ENCODE results near the gene CNTNAP2.

DNA sequence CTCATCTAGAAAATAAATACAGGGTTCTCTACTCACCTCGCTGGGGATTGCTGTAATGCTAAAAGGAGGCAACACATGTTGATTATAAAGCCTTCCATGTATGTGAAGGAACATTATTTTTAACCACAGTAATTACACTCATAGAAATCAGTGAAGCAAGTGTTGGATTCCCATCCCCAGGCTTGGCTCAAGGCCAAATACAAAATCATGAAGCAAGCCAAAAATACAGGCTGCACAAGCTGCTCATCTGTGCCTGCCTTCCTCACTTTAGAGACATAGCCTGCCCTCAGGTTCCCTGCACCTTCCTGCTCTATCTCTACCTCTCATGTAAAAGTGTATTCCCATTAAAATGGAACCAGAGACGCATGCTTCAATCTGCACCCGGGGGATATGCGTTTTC, 1396.8 kb downstream of the CNTNAP2 start:
- no peak for TF ChIP-seq YY1 (IDR thresholded peaks at IDR 0.05; ENCODE audit: insufficient read depth, insufficient read length)
- TF ChIP-seq SUZ12 (IDR thresholded peaks at IDR 0.05; ENCODE audit: extremely low read depth, insufficient read depth, insufficient read length): no peak
